Right renal cortex interstitium (tissue), 3 donors: ENCODE results near the gene COPG1. TPM values are rescaled to one million over a fixed set of nuclear protein-coding genes. Genes with fewer than 3 reads are reported as not detected.
"Not testable (repeated sequence)": the region's sequence is repeated elsewhere in the genome, so short reads cannot be mapped to it uniquely, and the experiment has no call there.

ENCODE experiments used
- DNase-seq, 3 donors: peaks; one replicate each; pipeline ENCODE4 v3.0.0-alpha.2; 2013; ENCODE audit warnings: low read depth in 3 of 3, low spot score in 2 of 3
- polyA plus RNA-seq, 3 donors: library from polyadenylated mRNA; unstranded; fragments of 120-200 nt; gene quantifications; one replicate each; pipeline ENCODE4 v1.2.1, GENCODE V29; 2013; ENCODE audit not compliant: insufficient read length in 3 of 3

COPG1 gene
- polyA plus RNA-seq, 3 donors: 166 to 167 (median 166) TPM

DNA sequence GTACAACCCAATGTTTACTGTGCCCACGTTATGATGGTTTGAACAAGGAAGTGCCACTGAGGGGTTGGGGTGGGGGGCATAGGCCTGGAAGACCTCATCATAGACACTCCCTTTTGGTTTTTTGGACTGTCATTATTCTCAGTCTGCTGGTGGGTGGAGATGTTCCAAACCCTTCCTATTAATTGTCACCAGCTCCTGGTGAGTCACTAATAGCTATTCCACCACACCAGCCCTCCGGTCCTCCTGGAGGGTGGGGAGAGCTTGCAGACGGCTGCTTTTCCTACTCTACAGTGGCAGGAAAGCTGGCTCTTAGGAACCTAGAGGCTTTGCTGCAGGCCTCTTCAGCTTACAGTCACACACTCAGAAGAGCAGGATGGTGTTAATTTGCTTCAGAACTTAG, 9.0 kb upstream of the COPG1 start:
- DNase-seq: no peak

- no peak for DNase-seq
Measured at GRCh38 chr3:129245141-129245540, 4.3 kb upstream of the COPG1 start.

DNA sequence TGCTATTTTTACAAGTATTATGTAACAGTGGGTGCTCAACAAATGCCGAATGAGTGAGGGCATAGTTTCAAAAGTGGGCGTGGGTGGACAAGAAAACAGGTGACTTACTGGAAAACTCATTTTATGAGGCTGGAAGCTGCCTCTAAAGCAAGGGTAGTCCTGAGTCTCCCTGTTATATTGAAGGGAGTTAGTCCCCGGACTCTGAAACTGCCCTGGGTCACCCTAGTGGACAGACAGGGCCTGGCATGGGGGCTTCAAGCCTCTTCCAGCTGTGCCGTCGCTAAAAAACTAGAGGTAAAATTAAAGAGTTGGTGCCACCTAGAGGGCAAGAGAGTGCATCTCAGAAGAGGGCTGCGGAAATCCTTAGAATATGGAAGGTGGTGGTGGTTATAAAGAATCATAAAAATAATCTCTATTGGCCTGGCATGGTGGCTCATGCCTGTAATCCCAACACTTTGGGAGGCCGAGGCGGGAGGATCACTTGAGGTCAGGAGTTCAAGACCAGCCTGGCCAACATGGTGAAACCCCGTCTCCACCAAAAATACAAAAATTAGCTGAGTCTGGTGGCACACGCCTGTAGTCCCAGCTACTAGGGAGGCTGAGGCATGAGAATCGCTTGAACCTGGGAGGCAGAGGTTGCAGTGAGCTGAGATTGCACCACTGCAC, 3.6 kb upstream of the COPG1 start:
- DNase-seq: peak; percentile 66 to 73 (median 69)

DNA sequence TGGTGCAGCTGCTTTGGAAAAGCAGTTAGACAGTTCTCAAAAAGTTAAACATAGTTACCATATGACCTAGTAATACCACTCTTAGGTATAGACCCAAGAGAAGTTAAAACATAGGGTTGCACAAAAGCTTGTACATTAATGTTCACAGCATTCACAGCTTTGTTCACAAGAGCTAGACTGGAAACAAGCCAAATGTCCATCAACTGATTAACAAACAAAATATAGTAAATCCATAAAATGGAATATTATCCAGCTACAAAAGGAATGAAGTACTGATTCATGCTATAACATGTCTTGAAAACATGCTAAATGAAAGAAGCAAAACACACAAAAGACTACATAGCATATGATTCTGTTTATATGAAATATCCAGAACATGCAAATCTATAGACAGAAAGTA, 2.8 kb upstream of the COPG1 start:
- no peak for DNase-seq

DNA sequence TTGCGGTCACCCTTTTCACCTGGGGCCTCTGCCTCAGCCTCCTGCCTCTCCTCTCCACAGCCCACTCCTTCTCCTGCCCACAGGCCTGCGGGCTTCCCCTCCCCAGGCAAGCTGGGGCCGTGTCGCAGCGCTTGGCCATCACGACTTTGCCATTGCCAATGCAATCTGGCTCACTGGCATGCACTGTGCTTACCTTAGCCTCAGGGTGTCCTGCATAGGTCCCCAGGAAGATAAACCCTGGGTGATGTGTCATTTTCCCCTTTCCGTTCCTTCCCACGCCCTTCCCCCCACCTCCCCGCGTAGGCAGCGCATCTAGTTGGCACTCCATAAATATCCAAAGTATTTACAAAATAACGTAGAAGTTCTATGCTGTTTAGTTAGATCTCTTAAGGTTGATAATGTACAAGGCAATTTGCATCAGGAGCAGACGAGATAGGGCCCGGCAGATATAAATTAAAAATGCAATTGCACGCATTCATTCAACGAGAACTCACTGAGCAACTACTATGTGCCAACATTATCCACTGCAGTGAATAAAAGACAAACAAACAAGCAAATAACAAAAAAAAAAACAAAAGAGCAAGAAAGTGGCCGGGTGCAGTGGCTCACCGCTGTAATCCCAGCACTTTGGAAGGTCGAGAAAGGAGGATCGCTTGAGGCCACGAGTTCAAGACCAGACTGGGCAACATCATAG, 973 bp upstream of the COPG1 start:
- no peak for DNase-seq

GRCh38 chr3:129252748-129253147, 3.3 kb downstream of the COPG1 start:
- no peak for DNase-seq

DNA sequence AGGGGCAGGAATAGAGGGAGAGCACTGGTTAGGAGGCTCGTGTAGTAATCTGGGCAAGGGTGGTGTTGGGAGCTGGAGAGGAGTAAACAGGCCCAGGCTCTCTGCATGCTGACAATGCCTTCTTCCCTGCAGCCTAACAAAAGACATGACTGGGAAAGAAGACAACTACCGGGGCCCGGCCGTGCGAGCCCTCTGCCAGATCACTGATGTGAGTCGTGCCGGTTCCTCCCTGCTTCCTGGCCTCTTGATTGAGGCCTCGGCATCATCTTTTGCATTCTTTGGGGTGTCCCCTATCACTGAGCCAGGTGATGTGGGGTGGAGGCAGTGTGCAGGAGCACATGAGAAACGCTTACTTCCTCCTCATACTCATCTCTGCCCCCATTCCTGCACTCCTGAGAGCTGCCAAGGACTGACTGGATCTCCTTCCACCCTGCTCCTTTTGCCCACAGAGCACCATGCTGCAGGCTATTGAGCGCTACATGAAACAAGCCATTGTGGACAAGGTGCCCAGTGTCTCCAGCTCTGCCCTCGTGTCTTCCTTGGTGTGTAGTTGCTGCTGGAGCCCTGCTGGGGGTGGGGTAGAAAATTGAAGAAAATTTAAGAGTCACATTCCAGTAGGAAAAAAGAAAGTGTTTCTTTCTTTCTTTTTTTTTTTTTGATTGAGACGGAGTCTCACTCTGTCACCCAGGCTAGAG, 5.3 kb downstream of the COPG1 start:
- no peak for DNase-seq

DNA sequence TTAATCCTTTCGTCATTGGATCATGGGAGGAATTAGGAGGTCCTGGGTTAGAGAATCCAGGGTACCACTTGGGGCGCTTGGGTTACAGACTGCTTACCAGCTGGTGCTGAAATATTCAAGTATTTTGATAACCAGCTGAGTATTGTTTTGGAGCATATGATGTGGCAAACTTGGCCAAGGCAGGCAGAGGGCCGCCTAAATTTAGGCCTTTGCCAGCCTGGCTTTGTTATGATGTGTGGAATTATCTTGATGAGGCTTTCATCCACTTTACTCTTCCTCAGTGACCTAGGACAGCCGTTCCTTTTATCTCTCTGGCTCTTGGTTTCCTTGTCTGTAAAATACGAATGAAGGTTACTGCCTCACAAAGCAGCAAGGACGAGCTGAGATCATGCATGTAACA, 6.9 kb downstream of the COPG1 start:
- DNase-seq: no peak

DNA sequence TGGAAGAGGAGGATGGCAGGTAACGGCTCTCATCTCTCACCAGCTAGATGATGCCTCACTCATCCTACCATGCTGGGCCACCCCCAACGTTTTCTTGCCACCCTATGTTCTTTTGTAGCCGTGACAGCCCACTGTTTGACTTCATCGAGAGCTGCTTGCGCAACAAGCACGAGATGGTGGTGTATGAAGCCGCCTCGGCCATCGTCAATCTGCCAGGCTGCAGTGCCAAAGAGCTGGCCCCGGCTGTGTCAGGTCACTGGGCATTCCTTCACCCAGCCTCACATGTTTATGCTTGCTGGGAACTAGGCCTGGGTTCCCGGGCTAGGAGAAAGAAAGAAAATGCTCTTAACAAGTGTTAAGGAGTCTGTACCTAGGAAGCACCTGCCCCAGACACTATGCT, 8.2 kb downstream of the COPG1 start:
- no peak for DNase-seq

DNA sequence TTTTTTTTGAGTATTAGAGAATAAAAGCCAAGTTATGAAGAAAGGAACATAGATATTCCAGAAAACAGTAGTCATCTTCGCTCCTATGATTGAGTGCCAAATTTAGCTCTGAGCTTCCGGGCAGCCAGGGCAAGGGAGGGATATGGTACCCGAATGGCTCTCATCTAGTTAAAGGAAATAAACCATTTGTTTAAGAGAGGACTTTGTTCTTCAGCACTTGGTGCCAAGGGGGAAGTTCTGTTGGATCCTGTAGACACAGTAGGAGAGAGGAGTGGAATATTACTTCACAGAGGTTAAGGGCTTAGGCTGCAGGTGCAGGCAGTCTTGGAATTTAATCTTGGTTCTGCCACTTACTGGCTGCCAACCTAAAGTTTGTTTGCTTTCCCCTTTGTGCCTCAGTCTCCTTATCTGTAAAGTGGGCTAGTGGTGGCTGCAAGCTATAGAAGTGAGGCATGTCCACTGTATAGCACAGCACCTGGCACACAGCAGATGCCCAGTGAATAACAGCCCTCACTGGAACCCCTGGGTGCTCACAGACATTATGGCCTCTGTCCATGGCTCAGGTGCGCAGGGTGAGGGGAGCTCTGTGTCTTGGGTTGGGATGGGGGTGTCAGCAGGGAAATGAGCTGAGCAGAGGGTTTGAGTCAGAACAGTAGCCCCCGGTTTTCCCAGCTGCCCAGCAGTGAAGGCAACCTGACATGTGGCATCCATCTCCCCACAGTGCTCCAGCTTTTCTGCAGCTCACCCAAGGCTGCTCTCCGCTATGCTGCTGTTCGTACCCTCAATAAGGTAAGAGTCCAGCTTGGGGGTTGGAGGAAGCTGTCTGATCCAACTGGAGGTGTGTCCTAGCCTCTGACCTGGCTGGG, 10.4 kb downstream of the COPG1 start:
- DNase-seq: no peak

DNA sequence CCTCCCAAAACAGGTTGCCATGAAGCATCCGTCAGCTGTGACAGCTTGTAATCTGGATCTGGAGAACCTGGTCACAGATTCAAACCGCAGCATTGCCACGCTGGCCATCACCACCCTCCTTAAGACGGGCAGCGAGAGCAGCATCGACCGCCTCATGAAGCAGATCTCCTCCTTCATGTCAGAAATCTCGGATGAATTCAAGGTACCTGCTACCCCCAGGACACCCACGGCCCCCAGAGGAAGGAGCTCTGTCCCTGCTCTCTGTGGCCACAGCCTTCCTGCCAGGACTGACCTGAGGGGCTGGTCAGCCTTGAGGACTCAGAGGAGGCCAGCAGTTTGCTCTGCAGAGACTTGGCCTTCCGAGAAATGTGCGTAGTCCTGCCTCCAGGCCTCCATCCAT, 11.2 kb downstream of the COPG1 start:
- no peak for DNase-seq

- no peak for DNase-seq
Measured at GRCh38 chr3:129261894-129262293, 12.5 kb downstream of the COPG1 start.

GRCh38 chr3:129263161-129263910, 13.9 kb downstream of the COPG1 start:
- DNase-seq: no peak

- not testable (repeated sequence) for DNase-seq
Measured at GRCh38 chr3:129264994-129265393, 15.6 kb downstream of the COPG1 start.

DNA sequence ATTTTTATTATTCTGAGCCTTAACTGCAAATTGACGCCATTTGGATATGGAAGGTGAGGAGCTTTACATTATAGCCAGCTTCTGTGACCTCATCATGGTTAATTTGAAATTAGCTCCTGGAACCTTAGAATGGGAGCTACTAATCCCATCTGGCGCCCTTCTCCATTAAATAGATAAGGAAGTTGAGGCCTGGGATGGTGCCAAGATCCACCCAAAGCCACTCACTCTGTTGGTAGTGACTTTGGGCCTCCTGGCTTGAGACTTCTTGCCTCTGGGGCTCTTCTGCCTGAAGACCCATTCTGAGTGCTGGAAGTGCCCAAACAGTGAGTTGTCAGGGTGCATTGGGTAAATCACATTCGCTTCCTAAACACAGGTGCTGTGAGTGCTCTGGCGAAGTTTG, 17.2 kb downstream of the COPG1 start:
- no peak for DNase-seq

DNA sequence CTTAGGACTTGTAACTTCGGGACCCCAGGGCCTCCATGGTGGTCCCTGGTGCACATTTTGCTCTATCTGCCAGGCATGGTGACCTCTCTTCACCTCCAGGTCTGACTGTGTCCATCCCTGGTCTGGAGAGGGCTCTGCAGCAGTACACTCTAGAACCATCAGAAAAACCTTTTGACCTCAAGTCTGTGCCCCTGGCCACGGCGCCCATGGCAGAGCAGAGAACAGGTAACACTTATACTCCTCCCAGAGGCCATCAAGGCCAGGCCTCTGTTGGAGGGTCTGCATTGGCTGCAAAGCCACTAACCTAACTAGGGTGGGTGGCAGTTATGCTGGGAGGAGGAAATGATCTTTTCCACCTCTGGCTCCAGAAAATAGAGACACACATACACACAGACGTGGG, 19.0 kb downstream of the COPG1 start:
- no peak for DNase-seq

- no peak for DNase-seq
Measured at GRCh38 chr3:129271674-129272073, 22.3 kb downstream of the COPG1 start.

DNA sequence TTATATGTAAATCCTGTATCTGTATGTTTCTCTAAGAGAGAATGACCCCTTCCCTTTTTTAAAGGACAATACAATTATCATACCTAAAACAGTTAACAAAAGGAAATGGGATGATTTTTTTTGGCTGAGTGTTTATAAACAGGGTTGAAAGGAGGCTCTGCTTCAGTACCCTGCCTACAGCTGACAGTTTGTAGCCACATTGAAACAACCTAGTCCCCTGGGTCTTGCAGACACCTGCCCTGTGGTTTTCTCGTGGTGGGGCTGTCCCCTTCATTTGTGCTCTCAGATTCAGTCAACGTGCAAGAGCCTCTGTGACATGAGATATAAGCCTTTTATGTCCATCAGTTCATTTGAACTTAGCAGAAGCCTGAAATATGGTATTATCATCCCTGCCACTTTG, 27.0 kb downstream of the COPG1 start:
- no peak for DNase-seq

DNA sequence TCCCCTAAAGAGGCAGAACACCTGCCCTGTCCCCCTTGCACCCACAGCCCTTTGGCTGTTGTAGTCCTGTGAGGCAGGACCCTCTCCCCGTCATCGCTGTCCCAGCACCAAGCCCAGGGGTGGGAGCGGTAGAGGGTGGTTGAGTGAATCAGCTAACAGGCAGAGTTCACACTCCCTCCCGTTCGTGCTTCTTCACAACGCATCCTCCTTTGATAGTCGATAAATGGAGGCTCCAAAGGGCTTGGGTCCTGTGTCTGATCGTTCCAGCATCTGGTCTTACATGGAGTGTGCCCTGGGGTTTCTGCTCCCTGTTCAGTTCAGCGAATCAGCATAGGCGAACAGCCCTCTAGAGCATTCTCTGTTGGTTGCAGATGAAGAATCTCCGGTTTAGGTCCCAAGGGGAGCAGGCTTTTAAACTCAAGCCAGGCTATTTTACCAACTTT, 28.4 kb downstream of the COPG1 start:
- DNase-seq: peak; percentile 0 to 10 (median 7)

DNA sequence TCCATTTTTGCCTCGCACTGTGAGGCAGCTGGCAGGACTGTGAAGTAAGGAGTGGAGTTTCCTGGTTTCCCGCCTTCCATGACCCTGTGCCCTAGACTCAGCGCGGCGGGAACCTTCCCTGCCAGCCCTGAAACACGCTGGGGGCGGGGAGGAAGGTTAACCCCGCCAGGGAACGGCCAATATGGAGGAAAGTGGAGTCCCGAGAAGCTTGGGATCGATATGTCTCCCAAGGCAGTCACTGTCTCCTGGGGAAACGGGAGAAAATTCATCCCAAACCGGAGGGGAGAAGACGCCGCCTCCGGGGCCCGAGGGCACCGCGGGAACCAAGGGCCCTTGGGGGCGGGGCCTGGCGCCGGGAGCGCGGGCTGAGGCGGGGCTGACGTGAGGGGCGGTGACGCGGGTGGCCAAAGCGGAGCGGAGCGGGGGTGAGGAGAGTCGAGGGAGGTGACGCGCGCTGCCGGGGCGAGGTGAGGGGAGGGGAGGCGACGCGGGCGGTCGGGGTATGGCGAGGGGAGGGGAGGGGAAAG, 29.1 kb downstream of the COPG1 start, which contains the start of gene HMCES:
Gene HMCES (plus strand): TSS at position 432 of the 527 bp plus-strand sequence. CDS start 863 bp downstream, outside the sequence.
- peak; percentile 58 to 82 (median 80) for DNase-seq
